Measurements from ENCODE around the gene PDK2.

PDK2 gene

DNA sequence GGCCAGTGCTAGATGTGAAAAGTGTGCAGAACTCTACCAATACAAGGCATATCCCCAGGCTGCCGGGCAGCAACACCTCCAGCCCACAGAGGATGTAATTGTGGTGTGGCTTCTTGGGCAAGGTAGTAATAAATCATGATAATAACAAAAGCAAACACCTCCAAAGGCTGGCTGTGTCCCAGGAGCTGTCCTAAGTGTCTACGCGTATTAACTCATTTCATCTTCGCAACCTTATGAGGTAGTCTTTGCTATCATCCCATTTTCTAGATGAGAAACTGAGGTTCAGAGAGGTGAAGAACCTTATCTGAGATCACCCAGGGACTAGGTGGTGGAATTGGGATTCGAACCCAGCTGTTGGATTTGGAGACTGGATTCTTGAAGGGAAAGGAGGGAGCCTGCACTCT lies 5.3 kb downstream of the PDK2 start:
- no peak for DNase-seq (ENCODE audit: low read depth in 3 of 3)

DNA sequence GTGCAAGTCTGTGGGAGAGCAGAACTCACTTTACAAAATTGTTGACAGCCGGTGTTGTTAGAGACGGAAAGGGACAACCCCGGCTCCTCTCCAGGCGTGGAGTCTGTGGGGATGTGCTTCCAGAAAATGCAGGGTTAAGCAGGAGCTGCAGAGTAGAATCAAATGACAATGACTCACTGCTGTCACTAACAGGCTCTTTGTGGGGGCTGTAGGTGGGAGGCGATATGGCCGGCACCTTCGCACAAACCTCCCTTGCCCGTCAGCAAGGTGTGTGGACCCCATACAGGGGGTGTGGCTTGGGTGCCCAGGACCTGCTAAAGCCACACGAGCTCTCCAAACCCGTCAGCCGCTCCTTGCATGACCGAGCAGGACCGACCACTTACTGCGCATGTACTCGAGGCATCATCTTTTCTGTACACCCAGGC lies 5.8 kb downstream of the PDK2 start:
- no peak for DNase-seq (ENCODE audit: low read depth in 3 of 3)

DNA sequence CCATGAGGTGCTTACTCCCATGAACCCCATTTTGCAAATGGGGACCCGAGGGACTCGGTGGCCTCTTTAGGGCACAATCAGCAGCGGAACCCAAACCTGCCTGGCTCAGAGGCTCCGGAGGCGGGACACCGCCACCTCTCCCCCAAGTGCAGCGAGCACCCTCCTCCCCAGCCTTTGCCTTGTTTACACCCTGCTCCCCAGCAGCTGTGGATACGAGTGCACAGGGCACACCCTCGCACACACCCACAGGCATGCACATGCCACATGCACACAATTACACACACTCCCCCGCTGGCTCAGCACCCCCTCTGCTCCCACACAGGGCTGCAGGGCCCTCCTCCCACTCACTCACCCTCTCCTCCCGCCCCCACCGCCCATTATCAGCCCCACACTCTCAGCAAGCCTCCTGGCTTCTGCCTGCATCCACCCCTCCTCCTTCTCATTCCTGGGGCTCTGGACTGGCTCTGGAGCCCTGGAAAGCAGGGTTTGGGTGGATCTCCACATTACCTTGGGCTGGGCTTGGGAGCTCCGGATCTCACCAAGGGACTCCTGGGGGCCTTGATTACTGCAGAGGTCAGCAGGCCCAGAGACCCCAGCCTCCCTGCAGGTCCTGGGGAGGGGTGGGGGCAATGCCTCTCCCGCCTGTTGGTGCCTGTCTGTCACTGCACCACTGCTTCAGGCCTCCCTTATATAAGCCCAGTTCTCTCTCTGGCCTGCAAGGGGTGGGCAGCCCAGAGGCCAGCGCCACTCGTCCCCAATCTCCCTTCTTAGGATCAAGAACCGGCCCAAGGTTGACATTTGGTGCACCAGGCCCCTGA lies 6.4 kb downstream of the PDK2 start:
- DNase-seq (ENCODE audit: low read depth in 3 of 3): no peak

DNA sequence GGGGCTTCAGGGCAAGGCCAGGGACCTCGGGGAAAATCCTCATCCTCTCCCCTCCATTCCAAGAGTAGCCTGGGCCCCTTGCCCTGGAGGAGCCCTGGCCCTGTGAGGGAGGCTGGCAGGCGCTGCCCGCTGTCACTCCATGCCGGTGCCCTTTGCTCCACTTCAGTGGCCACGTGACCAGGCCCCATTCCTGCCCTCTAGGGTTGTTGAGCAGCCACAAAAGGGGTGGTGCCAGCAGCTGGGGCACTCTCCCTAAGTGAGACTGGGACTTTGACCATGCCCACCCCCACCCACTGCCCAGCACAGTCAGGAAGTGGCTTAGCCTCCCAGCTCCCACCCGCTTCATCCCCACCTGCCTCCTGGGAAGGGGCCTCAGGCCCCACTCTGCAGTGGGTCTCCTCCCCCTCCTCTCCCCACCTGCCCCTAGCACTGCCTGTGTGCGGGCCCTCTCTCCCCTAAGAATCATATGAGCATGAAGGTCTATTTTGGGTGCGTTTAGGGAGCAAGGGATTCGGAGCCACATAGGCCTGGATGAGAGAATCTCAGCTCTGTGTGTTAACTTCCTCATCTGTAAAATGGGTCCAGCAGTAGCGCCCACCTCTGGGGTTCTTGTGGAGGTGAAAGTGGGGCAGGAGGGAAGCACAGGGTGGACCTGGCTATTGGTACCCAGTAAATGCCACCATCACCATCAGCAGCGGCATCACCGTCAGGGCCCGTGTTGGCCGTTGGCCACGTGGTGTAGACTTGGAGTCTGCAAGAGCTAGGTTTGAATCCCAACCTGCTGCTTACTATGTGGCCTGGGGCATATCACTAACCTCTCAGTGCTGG lies 7.2 kb downstream of the PDK2 start:
- no peak for DNase-seq (ENCODE audit: low read depth in 3 of 3)

DNA sequence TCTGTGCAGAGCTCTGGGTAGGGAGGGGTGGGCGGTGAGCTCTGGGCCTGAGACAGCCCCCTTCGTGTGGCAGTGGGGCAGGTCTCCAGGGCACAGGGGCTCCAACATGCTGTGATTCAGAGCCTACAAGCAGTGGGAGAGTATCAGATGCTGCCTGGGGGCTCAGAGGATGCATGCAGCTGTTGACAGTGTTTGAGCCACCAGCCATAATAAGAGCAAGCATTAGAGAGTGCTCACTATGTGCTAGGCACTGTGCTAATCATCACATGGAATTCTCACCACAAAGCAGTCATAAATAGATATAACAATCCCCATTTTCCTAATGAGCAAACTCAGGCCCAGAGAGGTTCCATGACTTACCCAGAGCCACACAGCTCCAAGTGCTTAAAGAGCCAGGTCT lies 8.1 kb downstream of the PDK2 start:
- no peak for DNase-seq (ENCODE audit: low read depth in 3 of 3)

DNA sequence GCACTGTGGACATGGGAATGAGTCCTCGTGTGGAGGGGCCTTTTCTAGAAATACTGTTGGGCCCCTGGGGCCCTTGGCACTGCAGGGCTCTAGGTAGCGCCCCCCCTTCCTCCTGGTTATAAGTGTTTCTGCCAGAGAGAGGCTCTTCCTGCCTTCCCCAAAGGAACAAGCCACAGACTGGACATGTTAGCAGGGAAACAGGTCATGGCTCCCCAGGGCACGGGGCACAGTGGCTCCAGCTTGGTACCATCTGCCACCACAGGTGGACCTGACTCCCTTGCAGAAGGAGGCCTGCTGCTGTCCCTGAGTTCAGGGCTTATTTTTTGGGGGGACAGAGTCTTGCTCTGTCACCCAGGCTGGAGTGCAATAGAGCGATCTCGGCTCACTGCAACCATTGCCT lies 8.8 kb downstream of the PDK2 start:
- DNase-seq (ENCODE audit: low read depth in 3 of 3): no peak

DNA sequence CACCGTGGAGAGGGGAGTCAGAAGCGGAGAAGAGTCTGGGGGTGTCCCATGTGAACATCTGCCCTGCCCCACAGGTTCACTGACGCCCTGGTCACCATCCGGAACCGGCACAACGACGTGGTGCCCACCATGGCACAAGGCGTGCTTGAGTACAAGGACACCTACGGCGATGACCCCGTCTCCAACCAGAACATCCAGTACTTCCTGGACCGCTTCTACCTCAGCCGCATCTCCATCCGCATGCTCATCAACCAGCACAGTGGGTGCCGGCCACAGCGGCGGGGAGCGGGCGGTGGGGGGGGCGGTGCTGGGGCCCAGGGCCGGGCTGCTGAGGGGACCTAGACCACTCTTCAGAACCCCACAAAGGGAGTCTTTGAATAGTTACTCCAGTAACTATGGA lies 10.7 kb downstream of the PDK2 start:
- no peak for DNase-seq (ENCODE audit: low read depth in 3 of 3)

DNA sequence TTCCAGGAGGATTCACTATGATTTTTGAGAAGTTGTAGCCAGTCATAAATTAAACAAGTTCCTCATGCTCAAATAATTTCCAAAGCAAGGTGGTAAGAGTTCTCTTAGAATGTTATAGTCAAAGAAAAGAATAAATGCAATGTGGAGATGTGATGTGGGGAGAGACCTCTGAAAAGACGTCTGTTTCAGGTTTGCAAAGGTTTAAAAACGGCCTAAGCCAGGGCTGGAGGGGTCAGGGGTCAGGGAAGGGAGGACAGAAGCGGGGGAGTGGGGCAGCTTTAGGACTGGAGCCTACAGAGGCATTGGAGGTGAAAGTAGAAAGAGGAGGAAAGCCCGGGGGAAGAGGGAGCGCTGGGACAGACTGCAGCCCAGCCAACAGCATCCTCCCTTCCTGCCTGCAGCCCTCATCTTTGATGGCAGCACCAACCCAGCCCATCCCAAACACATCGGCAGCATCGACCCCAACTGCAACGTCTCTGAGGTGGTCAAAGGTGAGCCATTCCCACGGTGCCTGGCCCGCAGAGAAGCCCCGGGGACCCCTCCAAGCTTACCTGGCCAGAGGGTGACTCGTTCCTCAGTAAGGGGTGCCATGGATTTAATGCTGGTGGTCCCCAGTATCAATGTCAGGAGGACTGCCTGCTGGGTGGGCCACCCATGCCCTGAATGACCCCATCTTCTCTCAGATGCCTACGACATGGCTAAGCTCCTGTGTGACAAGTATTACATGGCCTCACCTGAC lies 11.4 kb downstream of the PDK2 start:
- no peak for DNase-seq (ENCODE audit: low read depth in 3 of 3)

DNA sequence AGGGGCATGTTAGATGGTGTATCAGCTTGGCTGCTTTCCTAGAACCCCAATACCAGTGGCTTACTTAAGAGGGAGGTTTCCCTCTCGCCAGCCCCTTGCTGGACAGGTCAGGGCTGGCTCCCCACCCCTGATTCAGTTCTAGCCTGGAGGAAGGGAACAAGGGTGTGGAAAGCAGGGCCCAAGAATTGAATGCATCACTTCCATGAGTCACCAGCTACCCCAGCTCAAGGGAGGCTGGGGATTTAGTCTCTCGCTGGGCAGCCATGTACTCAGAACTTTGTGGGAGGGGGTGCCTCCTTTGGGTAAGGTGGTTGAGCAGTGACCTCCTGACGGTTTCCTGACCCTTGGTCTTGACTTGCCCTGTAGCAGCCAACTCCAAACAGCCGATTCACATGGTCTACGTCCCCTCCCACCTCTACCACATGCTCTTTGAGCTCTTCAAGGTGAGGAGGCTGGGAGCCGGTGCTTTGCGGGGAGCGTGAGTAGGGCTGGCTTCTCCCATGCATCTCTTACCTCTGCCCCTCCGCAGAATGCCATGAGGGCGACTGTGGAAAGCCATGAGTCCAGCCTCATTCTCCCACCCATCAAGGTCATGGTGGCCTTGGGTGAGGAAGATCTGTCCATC lies 12.8 kb downstream of the PDK2 start:
- DNase-seq (ENCODE audit: low read depth in 3 of 3): no peak

DNA sequence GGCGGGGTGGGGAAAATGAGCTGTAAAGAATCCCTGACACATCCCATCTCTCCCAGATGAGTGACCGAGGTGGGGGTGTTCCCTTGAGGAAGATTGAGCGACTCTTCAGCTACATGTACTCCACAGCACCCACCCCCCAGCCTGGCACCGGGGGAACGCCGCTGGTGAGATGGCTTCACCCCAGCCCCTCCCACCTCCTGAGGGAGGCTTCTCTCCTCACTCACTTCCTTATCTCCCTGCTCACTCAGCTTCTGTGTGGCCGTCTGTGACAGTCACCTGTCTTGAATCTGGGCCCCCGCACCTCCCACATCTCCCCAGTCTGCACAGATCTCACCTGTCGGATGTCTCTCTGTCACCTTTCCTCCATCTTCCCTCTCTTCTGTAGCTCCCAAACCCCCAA lies 13.4 kb downstream of the PDK2 start:
- no peak for DNase-seq (ENCODE audit: low read depth in 3 of 3)

DNA sequence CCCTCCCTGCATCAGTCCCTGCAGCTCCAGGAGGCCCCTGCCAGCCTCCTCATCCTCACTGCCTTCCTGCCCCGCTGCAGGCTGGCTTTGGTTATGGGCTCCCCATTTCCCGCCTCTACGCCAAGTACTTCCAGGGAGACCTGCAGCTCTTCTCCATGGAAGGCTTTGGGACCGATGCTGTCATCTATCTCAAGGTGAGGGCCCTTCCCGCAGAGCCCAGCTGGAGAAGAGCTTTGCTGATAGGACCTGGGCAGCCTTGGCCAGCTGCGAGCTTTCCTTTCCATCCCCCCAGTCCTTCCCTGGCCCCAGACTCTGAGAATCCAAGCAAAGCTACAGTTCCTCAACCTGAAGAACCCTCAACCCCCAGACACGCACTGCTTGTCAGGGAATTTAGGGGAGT lies 14.1 kb downstream of the PDK2 start:
- DNase-seq (ENCODE audit: low read depth in 3 of 3): no peak

DNA sequence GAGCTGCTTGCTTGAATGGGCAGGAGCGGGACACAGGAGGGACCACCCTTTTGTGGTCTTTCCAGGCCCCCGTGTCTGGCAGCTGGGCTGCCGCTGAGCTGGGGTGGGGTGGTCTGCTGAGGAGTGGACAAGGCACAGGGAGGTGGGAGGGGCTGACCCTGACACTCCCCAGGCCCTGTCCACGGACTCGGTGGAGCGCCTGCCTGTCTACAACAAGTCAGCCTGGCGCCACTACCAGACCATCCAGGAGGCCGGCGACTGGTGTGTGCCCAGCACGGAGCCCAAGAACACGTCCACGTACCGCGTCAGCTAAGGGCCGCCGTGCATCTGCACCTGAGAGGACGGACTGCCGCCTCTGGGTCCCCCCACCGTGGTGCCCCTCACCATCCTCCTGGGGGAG lies 14.6 kb downstream of the PDK2 start:
- no peak for DNase-seq (ENCODE audit: low read depth in 3 of 3)

DNA sequence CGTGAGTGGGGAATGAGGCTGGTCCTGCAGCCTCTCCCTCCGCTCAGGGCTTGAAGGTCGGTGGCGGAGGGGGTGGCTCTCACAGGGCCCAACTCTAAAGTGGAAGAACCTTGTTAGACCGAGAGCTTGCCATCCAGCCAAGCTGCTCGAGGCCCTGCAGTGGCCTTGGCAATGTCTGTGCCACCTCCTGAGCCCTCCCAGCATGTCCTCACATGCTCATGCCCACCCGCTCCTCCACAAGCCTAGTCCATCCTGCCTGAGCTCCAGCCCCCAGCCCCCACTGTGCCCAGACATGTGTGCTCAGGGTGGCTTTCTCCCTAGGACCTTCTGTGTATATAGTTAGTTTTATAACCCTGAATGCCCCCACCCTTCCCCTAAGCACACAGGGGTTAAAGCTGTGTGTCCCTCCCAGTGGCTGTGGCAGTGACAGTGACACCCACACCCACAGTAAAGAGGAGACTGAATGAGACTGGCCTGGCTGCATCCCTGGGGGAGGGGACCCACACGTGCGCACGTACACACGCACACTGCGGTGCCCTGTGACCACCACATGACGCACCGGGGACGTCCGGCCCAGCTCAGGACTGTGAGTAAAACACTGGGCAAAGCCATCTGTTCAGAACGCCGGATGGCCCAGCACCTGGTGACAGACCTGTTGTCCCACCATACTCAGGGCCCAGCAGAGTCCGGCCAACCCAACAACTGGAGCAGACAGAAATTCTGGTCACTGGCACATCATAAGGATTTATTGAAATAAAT lies 15.6 kb downstream of the PDK2 start:
- no peak for DNase-seq (ENCODE audit: low read depth in 3 of 3)

DNA sequence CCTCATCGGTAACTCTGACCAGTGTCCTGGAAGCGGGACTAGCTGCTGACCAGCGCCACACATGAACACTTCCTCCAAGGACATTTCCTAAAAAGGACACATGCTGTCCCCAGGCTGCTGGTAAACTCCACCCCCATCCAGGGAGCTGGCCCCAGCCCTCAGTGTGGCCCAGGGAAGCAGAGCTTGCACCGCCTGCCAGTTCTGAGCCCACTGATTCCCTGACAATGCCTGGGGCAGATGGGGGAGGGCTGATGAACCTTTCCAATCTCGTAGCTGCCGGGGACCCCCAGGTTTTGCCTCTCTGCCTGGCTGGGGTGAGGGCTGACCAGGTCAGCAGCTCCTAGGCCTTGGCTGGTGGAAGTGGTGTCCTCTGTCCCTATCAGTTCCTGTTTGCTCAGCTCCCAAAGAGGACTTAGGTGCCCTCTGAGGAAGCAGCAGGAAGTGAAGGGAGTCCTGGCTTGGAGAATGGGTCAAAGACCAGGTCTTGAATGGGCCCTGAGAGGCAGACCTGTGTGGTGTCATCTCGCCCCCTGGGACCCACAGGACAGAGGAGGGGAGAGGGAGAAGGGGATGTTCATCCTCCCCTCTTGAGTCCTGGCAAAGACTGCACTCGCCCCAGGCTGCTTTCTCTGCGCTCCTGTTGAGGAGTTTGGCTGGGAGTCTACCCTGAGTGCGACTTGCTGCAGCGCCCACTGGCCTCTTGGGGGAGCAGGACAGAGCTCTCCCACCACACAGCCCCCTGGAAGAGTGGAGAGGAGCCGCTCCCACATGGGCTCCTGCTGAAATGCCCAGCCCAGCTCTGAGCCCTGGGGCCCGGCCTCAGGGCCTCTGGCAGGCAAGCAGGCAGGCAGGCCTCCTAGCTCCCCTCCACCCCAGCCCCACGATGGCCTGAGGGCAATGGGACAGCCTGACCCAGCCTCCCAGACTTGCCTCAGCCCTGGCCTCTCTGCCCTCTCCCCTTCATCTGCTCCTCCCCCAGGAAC lies 16.8 kb downstream of the PDK2 start:
- DNase-seq (ENCODE audit: low read depth in 3 of 3): no peak

DNA sequence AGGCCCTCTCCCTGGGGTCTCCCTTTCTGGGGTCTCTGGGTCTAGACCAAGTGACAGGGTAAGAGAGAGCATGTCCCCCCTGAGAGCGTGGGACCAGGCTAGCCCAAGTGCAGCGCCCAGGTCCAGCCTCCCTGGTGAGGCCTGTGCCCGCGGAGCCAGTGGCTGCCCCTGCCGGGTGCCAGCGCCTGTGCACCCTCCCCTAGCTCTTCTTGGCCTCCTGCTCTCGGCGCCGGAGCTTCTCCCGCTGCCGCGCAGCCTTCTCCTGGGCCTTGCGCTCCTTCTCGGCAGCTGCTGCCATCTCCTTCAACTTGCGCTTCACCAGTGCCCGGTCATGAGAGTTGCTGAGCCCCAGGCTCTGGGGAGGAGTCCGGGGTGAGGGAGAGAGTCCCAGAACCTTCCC lies 17.5 kb downstream of the PDK2 start:
- no peak for DNase-seq (ENCODE audit: low read depth in 3 of 3)

DNA sequence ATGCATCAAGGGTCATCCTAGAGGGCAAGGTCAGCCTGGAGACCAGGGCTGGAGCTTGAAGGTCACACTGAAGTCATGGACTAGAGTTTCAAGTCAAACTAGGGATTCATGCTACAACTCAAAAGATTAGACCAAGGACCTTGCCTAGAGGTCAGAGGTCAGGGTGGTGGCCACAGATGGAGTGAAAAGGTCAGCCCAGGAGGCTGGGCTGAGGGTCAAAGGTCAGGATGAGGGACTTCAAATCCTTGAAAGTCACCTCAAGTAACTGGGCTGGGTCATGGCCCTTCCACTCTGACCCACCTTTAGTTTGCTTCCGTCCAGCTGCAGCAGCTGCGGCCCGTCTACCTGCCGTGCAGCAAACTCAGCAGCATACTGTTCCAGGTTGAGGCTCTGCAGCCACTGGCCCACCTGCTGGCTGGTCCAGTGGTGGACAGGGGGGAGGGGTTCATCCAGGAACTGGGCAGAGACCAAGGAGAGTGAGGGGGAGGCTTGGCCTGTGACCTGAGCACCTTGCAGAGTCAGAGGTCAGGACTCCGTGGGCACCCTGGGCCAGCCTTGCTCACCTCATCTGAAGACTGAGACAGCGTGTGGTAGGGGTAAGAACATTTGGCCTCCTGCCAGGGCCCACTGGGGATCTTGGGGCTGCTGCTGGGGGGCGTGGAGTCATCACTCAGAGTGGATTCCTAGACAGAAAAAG lies 18.6 kb downstream of the PDK2 start:
- DNase-seq (ENCODE audit: low read depth in 3 of 3): no peak

DNA sequence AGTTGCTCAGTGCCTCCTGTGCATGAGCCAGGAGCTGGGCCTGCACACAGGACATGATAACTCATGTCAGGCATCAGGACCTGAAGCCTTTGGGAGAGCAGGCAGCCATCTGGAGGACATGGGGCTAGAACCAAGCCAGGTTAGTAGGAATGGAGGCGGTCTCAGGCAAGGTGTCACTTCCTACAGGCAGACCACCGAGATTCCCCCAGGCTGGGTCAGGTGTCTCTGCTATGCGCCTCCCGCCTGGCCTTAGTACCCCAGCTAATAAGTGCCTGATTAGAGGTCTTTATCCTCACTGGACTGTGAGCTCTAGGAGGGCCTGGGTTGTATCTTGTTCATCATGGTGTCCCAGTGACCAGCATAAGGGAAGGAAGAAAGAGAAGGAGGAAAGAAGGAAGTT lies 19.2 kb downstream of the PDK2 start:
- no peak for DNase-seq (ENCODE audit: low read depth in 3 of 3)

DNA sequence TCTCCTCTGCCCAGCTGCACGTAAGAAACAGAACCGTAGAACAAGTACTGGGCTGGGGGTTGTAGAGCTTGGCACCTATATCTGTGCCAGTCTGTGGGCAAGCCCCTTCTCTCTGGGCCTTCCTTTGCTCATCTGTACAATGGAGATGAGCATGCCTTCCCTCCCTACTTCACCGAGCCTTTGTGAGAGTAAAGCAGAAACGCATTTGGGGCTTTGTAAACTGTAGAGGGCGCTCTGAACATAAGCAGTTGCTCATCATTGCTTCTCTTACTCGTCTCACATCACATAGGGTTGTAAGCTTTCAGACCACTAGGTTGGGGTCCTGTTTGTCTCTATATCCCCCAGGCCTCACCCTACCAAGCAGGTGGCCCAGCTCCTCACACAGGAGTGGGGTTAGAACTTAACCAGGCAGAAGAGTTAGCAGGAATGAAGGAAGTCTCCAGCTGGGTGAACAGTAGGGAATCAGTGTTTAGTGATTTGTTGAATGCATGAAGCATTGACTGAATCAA lies 19.8 kb downstream of the PDK2 start:
- no peak for DNase-seq (ENCODE audit: low read depth in 3 of 3)

DNA sequence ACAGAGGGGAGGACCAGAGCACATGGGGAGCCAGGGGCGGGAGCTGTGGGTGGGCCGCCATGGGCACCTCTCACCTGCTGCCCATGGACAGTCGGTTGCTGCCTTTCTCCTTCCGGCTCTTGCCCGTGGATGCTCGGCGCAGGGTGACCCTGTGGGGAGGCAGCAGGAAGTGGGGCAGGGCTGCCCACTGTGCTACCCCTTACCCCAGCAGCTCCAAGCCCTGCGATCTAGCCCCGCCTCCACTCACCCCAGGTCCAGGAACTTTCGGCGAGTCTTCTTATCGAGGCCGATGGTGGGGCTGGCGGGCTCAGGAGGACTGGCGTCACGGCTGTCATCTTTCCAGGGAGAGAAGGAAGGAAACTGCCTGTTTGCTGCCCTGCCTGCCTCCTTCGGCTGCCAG lies 20.6 kb downstream of the PDK2 start:
- no peak for DNase-seq (ENCODE audit: low read depth in 3 of 3)
